Keratinocyte (primary cell): ENCODE data around the gene DUSP8.

Source experiments
- EZH2 ChIP-seq: IDR thresholded peaks from one replicate; pipeline ENCODE4 v1.6.1; 2012; ENCODE audit warnings: inconsistent platforms, mild to moderate bottlenecking, low read length, moderate library complexity
- TF ChIP-seq, protein P1 (sequence below), 3 experiments: IDR thresholded peaks in 1 of 3; conservative IDR thresholded peaks in 1 of 3; optimal IDR thresholded peaks in 1 of 3; 2 replicates in 2 of 3; 3 replicates in 1 of 3; pipeline versions ENCODE3 to v1.5.1; 2011; ENCODE audit warnings: low read length in 3 of 3, mild to moderate bottlenecking in 3 of 3, moderate library complexity in 2 of 3, control low read depth in 1 of 3, inconsistent platforms in 1 of 3; ENCODE audit not compliant: insufficient read depth in 2 of 3; ENCODE audit errors: extremely low read depth in 1 of 3

DNA sequence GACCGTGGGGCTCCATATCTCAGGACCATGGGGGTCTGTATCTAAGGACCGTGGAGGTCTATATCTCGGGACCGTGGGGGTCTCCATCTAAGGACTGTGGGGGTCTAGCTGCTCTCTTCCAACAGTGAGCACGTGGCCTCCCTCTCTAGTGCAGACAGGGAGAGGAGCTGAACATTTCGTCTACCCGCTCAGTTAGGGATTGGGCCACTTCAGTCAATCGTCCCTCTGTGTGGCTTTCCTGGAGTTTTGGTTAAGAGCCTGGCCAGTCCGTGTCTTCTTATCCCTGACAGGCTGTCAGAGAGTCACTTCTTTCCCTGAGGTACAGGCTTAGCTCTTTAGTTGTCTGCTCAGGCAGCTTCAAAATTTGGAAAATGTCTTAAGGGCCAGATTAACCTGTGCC, 9.9 kb upstream of the DUSP8 start:
- TF ChIP-seq, protein P1, sequence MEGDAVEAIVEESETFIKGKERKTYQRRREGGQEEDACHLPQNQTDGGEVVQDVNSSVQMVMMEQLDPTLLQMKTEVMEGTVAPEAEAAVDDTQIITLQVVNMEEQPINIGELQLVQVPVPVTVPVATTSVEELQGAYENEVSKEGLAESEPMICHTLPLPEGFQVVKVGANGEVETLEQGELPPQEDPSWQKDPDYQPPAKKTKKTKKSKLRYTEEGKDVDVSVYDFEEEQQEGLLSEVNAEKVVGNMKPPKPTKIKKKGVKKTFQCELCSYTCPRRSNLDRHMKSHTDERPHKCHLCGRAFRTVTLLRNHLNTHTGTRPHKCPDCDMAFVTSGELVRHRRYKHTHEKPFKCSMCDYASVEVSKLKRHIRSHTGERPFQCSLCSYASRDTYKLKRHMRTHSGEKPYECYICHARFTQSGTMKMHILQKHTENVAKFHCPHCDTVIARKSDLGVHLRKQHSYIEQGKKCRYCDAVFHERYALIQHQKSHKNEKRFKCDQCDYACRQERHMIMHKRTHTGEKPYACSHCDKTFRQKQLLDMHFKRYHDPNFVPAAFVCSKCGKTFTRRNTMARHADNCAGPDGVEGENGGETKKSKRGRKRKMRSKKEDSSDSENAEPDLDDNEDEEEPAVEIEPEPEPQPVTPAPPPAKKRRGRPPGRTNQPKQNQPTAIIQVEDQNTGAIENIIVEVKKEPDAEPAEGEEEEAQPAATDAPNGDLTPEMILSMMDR (optimal IDR thresholded peaks at IDR 0.05 in 1 of 3, IDR thresholded peaks at IDR 0.05 in 1 of 3, conservative IDR thresholded peaks at IDR 0.05 in 1 of 3; ENCODE audit: extremely low read depth in 1 of 3, insufficient read depth in 2 of 3, low read length in 3 of 3), result no peak
- TF ChIP-seq EZH2, result no peak
